Measurements from ENCODE around the gene ARHGAP11A. TPM values are rescaled to one million over a fixed set of nuclear protein-coding genes. Genes with fewer than 3 reads are reported as not detected.
"Not testable (repeated sequence)": the region's sequence is repeated elsewhere in the genome, so short reads cannot be mapped to it uniquely, and the experiment has no call there.

Gene ARHGAP11A
- total and polyA plus RNA-seq, 2 of the 13 experiments (the other 11 are each of a cell fraction or from before 2014, with no cell fraction given), result 5.1 to 46.3 TPM

- peak overlapping the region; percentile 71 for H3K9ac ChIP-seq (ENCODE audit: insufficient read depth, low read depth, low read length)
- TSS peak; percentile 80 for BruUV-seq (replicated peaks)
- H3K79me2 ChIP-seq (ENCODE audit: insufficient read depth, low read length), result peaks cover 36% of the 10 kb centered on the region
- H3K27me3 ChIP-seq (ENCODE audit: control insufficient read depth in 1 of 2, insufficient read depth in 2 of 2, low read length in 2 of 2); H2AFZ ChIP-seq (ENCODE audit: low read length); H3K4me1 ChIP-seq (ENCODE audit: insufficient read depth, low read length); FAIRE-seq; H3K36me3 ChIP-seq (replicated peaks in 1 of 2; ENCODE audit: control insufficient read depth in 1 of 2, insufficient read depth in 2 of 2, low read length in 2 of 2); H4K20me1 ChIP-seq (ENCODE audit: insufficient read depth, low read length); in situ Hi-C loops (cut with HindIII; ENCODE audit: extremely low pct_ligation_motif_present, low pct_unique_long_range_greater_than_20kb); CTCF ChIA-PET (ENCODE audit: low intra/inter-chr PET ratio, low total read pairs); H3K9me3 ChIP-seq (ENCODE audit: low read length); POLR2A ChIA-PET; intact Hi-C loops (cut with micrococcal nuclease; ENCODE audit: unreplicated experiment): not testable (repeated sequence)
- peak overlapping the region; percentile 76 for H3K27ac ChIP-seq (ENCODE audit: extremely low read length, insufficient read depth, low read length)
- DNase-seq (ENCODE audit: low spot score) (peak; percentile 17), ATAC-seq (peak; percentile 79)
- 0 out of 2 replicates have a peak, but pooled peaks have one; percentile 5 for TF ChIP-seq MYC (CRISPR knock-in tag; IDR thresholded peaks at IDR 0.05; ENCODE audit: borderline replicate concordance)
- WGBS (ENCODE audit: low lambda C conversion rate), result 2% methylated on average over 20 of the region's 24 CpGs
- peak overlapping the region; percentile 67 to 81 (median 68) for H3K4me3 ChIP-seq (replicated peaks in 1 of 3; ENCODE audit: insufficient read depth in 1 of 3, low read depth in 2 of 3, low read length in 3 of 3)
- peak overlapping the region; percentile 60 for H3K4me2 ChIP-seq (ENCODE audit: low read depth, low read length)
Measured at GRCh38 chr15:32615871-32616426, 645 bp downstream of the ARHGAP11A start.

GRCh38 chr15:32636410-32636809 is 21.1 kb downstream of the ARHGAP11A start:
- intact Hi-C loops (cut with micrococcal nuclease; ENCODE audit: unreplicated experiment), result no loop called here
- H3K4me3 ChIP-seq (replicated peaks in 1 of 3; ENCODE audit: insufficient read depth in 1 of 3, low read depth in 2 of 3, low read length in 3 of 3), result no peak overlapping the region
- H3K79me2 ChIP-seq (ENCODE audit: insufficient read depth, low read length), result no peaks in the 10 kb centered on the region
- BruUV-seq (replicated peaks), result no TSS peak
- H4K20me1 ChIP-seq (ENCODE audit: insufficient read depth, low read length), result no peaks in the 10 kb centered on the region
- DNase-seq (ENCODE audit: low spot score) (no peak), ATAC-seq (no peak), FAIRE-seq (no peak)
- no peaks in the 10 kb centered on the region for H3K9me3 ChIP-seq (ENCODE audit: low read length)
- in situ Hi-C loops (cut with HindIII; ENCODE audit: extremely low pct_ligation_motif_present, low pct_unique_long_range_greater_than_20kb), result no loop called here
- H2AFZ ChIP-seq (ENCODE audit: low read length), result no peak overlapping the region
- H3K4me2 ChIP-seq (ENCODE audit: low read depth, low read length), result no peak overlapping the region
- no peaks in the 10 kb centered on the region for H3K27me3 ChIP-seq (ENCODE audit: control insufficient read depth in 1 of 2, insufficient read depth in 2 of 2, low read length in 2 of 2)
- H3K27ac ChIP-seq (ENCODE audit: extremely low read length, insufficient read depth, low read length), result no peak overlapping the region
- H3K9ac ChIP-seq (ENCODE audit: insufficient read depth, low read depth, low read length), result no peak overlapping the region
- H3K4me1 ChIP-seq (ENCODE audit: insufficient read depth, low read length), result no peaks in the 10 kb centered on the region
- WGBS (ENCODE audit: low lambda C conversion rate), result 95% methylated on average over 3 of the region's 3 CpGs
- no peak for TF ChIP-seq ZMYM3 (CRISPR knock-in tag; IDR thresholded peaks at IDR 0.05)
- TF ChIP-seq, protein P1, sequence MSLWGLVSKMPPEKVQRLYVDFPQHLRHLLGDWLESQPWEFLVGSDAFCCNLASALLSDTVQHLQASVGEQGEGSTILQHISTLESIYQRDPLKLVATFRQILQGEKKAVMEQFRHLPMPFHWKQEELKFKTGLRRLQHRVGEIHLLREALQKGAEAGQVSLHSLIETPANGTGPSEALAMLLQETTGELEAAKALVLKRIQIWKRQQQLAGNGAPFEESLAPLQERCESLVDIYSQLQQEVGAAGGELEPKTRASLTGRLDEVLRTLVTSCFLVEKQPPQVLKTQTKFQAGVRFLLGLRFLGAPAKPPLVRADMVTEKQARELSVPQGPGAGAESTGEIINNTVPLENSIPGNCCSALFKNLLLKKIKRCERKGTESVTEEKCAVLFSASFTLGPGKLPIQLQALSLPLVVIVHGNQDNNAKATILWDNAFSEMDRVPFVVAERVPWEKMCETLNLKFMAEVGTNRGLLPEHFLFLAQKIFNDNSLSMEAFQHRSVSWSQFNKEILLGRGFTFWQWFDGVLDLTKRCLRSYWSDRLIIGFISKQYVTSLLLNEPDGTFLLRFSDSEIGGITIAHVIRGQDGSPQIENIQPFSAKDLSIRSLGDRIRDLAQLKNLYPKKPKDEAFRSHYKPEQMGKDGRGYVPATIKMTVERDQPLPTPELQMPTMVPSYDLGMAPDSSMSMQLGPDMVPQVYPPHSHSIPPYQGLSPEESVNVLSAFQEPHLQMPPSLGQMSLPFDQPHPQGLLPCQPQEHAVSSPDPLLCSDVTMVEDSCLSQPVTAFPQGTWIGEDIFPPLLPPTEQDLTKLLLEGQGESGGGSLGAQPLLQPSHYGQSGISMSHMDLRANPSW (CRISPR knock-in tag; IDR thresholded peaks at IDR 0.05; ENCODE audit: borderline replicate concordance), result no peak
- ChIA-PET POLR2A (no interaction called here), CTCF (ENCODE audit: low intra/inter-chr PET ratio, low total read pairs) (no interaction called here)
- peaks cover 8 to 46% of the 10 kb centered on the region in 2 experiments for H3K36me3 ChIP-seq (replicated peaks in 1 of 2; ENCODE audit: control insufficient read depth in 1 of 2, insufficient read depth in 2 of 2, low read length in 2 of 2)

All from HepG2 (cell line).